ENCODE results near the gene ACYP1. TPM values are rescaled to one million over a fixed set of nuclear protein-coding genes. Genes with fewer than 3 reads are reported as not detected.

The ACYP1 gene
- total RNA-seq, 2 donors from 2014 or later, result 13.4 to 28.5 TPM

DNA sequence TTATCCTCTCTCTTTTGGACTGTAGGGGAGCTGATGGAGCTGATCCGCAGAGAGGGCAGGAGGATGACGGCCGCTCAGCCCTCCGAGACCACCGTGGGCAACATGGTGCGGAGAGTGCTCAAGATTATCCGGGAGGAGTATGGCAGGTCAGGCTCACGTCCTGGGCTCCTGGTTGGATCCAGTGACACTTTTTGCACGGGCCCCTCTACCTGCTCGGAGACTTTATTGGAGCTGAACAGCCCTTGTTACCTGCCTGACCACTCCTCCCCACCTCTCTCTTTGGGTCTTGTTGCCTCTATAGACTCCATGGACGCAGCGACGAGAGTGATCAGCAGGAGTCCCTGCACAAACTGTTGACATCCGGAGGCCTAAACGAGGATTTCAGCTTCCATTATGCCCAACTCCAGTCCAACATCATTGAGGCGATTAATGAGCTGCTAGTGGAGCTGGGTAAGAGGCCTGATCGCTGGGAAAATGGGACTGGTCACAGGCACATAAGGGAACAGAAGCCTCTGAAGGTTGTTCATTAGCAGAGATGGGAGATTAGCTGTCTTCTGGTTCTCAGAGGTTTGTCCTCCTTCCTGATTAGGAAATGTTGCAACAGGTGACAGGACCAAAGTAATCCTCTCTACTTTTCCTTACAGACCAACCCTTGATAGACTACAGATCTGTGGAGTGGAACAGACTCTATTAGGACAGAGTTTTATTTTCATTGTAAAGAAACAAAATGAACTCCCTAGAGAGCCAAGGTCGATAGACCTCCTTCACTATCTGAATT lies 60.4 kb downstream of the ACYP1 start:
- TF ChIP-seq, protein P1, sequence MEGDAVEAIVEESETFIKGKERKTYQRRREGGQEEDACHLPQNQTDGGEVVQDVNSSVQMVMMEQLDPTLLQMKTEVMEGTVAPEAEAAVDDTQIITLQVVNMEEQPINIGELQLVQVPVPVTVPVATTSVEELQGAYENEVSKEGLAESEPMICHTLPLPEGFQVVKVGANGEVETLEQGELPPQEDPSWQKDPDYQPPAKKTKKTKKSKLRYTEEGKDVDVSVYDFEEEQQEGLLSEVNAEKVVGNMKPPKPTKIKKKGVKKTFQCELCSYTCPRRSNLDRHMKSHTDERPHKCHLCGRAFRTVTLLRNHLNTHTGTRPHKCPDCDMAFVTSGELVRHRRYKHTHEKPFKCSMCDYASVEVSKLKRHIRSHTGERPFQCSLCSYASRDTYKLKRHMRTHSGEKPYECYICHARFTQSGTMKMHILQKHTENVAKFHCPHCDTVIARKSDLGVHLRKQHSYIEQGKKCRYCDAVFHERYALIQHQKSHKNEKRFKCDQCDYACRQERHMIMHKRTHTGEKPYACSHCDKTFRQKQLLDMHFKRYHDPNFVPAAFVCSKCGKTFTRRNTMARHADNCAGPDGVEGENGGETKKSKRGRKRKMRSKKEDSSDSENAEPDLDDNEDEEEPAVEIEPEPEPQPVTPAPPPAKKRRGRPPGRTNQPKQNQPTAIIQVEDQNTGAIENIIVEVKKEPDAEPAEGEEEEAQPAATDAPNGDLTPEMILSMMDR (IDR thresholded peaks at IDR 0.05), result no peak
- DNase-seq, result peak; percentile 23
- peak overlapping the region; percentile 90 for H3K27ac ChIP-seq
- no peaks in the 10 kb centered on the region for H3K9me3 ChIP-seq
- H3K9ac ChIP-seq (ENCODE audit: low read depth in 2 of 2, low read length in 2 of 2), result peak overlapping the region; percentile 73 to 92
- H3K4me3 ChIP-seq, result peak overlapping the region; percentile 95
- H3K36me3 ChIP-seq, result no peaks in the 10 kb centered on the region
- intact Hi-C loops (cut with DNase I), result loop anchor here (10.0 kb wide), 1 partner anchor 71 kb away; no protein-coding TSS in a partner anchor
- no peaks in the 10 kb centered on the region for H3K27me3 ChIP-seq
- peaks cover 11% of the 10 kb centered on the region for H3K4me1 ChIP-seq

Other genes with a start within 250 kb of the ACYP1 start
- not detected for gene PROX2, start 187.9 kb downstream of the ACYP1 start, total RNA-seq
- gene DLST, start 182.1 kb downstream of the ACYP1 start, total RNA-seq, result 100 to 1,000 TPM; 148 to 149 TPM
- gene RPS6KL1, start 140.8 kb downstream of the ACYP1 start, total RNA-seq, result 10 to 100 TPM in 1 of 2 donors, 1 to 10 TPM in 1; 9.1 to 14.0 TPM
- 1 to 10 TPM in 1 of 2 donors, under 1 TPM in 1; 0.57 to 2.2 TPM for gene PGF, start 108.4 kb downstream of the ACYP1 start, total RNA-seq
- gene EIF2B2, start 61.1 kb downstream of the ACYP1 start, total RNA-seq, result 10 to 100 TPM; 34.0 to 48.9 TPM
- 10 to 100 TPM; 24.2 to 25.9 TPM for gene MLH3, start 12.6 kb downstream of the ACYP1 start, total RNA-seq
- gene ZC2HC1C, start 5.6 kb upstream of the ACYP1 start, total RNA-seq, result 1 to 10 TPM; 3.2 to 4.6 TPM
- gene NEK9, start 63.0 kb upstream of the ACYP1 start, total RNA-seq, result 10 to 100 TPM; 49.5 to 57.3 TPM
- 100 to 1,000 TPM; 387 to 432 TPM for gene TMED10, start 112.6 kb upstream of the ACYP1 start, total RNA-seq
- gene FOS, start 214.8 kb upstream of the ACYP1 start, total RNA-seq, result 10 to 100 TPM; 86.9 to 98.4 TPM